HG03442 (cell line): ENCODE measurements around the gene COL28A1.
A peak's percentile ranks its signal among the peaks of the same experiment; 100 is the strongest.

Experiments used
- ATAC-seq: cut with Tn5 transposase; IDR thresholded peaks from one replicate; pipeline ENCODE4 v1.9.1; 2021; ENCODE audit warnings: mild to moderate bottlenecking, moderate library complexity; ENCODE audit not compliant: unreplicated experiment

The COL28A1 gene

GRCh38 chr7:7344583-7344982 is 191.1 kb downstream of the COL28A1 start:
- ATAC-seq, result no peak

DNA sequence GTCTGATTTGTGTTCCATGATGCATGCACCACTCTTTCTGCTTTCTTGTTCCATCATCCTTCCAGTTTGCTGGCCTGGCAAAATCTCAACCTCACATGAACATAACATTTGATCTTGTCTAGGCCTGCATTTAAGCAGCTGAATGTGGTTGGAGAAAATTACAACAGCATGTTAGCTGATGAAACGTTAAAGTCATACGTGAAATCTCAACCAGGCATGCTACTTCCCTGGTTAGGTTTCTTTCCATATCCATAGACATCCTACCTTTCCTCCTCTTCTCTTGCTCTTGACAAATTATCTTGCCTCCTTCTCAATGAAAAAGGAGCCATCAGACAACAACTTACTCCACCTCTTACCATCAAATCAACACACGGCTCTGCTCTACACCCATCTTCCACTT is 199.8 kb downstream of the COL28A1 start:
- ATAC-seq, result no peak

DNA sequence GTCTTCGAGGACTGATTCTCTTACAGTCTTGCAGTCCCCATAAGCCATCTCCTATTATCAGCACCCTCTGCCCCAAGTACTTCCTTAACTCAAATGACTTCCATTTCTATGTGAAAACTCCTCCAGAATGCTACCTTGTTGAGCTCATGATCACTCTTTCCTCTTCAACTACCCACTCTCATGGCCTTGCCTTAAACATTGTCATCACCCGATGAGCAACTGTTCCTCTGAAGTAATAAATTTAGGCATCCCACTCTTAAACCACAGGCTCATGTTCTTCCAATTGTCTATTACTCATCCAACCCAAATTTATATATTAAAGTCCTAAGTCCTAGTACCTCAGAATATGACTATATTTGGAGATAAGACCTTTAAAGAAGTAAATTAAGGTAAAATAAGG is 200.5 kb downstream of the COL28A1 start:
- no peak for ATAC-seq

DNA sequence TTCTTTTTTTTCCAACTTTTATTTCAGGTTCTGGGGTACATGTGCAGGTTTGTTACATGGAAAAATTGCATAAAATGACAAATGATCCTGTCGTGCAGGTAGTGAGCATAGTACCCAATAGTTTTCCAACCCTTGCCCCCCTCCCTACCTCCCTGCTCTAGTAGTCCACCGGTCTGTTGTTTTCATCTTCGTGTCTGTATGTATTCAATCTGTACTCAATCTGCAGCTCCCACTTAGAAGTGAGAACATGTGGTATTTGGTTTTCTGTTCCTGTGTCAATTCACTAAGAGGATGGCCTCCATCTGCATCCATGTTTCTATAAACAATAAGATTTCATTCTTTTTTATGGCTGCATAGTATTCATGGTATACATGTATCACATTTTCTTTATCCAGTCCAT is 202.1 kb downstream of the COL28A1 start:
- ATAC-seq, result no peak

DNA sequence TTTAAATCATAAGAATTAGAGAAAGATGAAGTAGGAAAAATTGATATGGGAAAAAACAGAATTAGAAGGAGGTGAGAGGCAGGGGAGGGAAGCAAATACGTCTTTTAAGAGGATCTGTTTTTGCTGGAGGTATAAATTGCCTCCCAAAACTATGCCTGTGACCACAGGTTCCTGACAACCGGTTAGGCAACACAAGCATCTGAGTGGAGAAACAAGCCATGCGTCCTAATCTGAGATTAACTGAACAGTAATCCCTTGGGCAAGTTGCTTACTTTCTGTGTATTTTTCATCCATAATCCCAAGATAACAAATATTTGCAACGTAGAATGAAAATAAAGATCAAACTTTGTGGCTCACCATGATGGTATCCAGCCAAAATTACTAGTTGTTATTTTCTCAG is 204.2 kb downstream of the COL28A1 start:
- no peak for ATAC-seq

DNA sequence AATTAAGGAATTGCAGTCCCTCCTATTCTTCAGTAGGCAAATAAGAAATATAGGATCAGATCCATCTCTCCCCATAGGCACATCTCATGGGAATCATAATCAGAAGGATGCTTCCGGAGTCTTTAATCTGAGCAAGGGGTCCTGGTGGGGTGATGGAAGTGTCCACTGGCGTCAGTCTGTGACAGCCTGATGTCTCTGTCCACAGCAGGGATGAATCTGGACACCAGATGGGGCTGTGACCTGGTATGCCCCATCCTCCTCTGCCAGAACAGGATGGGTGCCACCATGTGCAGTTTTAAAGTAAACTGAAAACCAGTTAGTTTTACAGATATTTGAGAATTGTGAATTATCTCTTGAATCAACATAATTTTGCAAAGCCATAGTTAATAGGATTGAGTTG is 204.7 kb downstream of the COL28A1 start:
- ATAC-seq, result no peak

DNA sequence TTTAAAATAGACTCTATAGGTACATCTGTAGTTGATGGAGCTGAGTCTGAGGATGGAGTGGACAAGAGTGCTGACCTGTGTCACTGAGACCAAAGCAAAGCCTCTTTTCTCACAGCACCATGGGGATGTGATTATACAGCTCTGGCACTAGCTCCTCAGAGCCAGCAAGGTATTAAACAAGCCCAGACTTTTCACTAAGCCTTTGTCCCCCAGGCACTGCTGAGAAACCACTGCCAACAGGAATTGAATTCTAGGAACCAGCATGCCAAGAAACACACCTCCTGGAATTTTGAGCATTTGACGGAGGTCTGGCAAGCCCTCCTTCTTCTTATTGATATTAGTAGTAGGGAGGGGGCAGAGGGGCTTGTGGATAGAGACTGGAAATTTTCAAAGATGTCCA is 206.3 kb downstream of the COL28A1 start:
- no peak for ATAC-seq

GRCh38 chr7:7327423-7327822 is 208.2 kb downstream of the COL28A1 start:
- ATAC-seq, result no peak

DNA sequence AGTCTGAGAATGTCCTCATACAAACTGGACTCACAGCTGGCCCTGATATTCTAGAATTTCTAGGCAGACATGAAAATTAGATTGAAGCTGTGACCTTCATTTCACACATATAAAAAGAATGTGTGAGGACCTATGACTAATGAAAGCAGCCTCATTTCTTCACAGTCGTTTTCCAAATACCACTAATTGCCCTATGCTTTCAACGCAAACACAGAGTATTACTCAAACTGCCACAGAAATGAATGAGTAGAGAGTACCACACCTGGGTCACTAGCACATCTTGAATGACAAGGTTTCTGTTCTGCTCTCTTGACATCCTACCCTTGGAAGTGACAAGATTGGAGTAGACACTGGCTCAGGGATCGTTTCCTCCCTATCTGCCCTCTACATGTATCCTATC is 211.0 kb downstream of the COL28A1 start:
- ATAC-seq, result no peak

DNA sequence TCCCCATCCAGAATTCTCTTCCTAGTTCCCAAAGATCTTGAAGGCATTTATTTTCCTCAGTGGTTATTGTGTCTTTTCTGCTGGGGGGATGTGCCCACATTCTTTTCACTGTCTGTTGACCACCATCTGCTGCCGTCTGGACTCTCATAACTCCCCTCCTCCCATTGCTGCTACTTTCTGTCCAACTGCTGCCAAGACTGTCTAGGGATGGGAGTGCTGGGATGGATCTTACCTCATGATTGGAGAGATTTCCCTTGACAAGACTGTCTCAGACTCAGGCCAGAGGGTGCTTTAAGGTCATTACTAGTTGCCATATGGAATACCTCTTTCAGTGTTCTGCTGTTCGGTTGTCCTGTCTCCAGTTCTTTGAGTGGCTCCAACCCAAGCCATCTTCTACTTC is 211.8 kb downstream of the COL28A1 start:
- no peak for ATAC-seq

- ATAC-seq, result peak; percentile 54
Measured at GRCh38 chr7:7323352-7323751, 212.3 kb downstream of the COL28A1 start.

DNA sequence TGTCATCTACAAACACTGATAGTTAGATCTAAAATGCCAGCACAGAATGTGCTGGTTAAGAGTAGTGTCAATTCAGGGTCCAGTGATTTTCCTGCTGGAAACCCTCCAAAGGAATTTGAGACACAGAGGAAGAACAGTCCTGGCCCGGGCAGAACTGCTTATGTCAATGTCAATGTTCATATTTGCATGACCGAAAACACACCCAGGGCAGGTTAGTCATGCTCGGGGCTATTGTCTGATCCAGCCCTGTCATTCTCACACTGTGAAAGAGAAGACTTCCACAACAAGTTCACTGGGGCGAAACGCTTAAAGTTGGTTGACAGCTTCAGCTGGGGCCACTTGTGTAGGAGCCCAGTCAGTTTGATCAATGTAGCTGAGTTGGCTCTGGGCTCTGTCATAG is 214.0 kb downstream of the COL28A1 start:
- peak; percentile 94 for ATAC-seq

GRCh38 chr7:7318601-7319000 is 217.1 kb downstream of the COL28A1 start:
- ATAC-seq, result no peak

DNA sequence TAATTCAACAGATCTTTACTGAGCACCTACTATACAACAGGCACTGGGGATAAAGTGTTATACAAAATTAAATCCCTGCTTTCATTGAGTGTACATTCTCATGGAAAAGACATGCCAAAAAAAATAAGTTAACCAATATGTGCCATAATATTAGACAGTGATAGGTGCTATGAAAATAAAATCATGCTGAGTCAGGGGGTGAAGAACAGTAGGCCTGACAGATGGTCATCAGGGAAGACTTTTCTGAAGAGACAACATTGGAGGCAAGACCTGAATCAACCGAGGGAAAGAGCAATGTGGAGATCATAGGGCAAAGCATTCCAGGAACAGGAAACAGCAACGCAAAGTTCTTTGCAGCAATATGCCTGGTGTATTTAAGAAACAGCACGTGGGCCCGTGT is 217.8 kb downstream of the COL28A1 start:
- no peak for ATAC-seq

DNA sequence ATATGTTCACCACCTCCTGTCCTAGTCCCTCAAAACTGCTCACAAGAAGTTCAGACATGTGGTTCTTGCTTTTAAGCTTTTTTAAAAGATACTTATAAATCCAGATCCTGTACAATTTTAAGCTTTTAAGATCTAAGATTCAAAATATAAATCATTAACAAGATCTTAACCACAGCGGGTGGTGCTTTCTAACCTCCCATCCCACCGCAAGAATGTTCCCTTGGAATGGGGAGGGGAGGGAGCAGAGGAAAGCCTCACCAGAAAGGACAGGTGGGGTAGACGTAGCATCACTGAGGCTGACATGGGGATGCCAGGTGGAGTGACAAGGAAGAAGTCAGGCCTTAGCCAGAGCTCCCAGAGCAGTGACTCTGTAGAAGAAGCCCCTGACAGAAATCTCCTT is 219.8 kb downstream of the COL28A1 start:
- no peak for ATAC-seq

DNA sequence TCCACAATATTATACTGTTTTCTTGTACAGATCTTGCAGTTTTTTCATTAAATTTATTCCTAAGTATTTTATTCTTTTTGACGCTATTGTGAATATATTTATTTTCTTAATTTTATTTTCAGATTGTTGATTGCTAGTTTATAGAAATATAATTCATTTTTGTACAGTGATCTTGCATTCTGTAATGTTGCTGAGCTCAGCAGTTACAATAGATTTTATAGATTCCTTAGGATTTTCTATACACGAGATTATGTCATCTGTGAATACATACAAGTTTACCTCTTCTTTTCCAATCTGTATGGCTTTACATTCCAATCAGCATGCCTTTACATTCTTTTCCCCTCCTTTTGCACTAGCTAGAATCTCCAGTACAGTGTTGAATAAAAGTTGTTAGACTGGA is 223.3 kb downstream of the COL28A1 start:
- no peak for ATAC-seq

DNA sequence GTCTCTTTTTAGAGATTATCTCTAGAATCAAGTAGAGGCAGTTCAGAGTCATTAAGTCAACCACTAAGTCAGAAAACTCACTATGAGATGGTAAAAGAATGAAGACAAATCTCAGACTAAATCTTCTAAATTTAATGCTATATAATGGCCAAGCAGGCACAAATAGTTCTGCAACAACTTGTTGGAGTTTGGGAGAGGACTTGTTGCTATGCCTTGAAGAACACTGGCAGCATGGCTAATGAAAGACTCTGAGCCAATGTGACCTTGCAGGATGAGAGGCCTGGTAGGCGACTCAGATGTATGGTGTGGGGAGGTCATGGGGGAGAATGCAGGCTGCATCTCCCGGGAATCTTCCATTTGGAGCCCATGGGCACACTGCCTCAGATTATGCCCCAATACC is 224.7 kb downstream of the COL28A1 start:
- ATAC-seq, result no peak

DNA sequence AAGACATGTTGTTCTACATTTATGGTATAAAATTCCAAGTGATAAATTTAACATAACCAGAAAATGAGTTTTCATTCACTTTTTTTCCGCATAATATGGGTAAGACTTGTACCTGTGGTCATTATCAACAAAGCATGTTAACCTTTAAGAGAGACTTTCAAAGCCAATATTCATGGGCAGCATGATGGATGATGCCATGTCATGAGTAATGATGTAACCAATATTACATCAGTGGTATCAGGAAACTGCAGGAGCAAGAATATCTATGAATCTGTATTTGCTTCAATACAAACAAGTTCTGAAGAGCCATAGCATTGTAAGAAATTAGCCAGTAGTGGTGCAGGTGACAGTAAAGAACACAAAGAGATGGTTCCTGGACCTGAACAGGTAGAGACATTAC is 226.5 kb downstream of the COL28A1 start:
- no peak for ATAC-seq
